ENCODE measurements around the gene DLG1.
"Not testable (repeated sequence)": the region's sequence is repeated elsewhere in the genome, so short reads cannot be mapped to it uniquely, and the experiment has no call there.

Gene DLG1

GRCh38 chr3:197242784-197243432 lies 55.5 kb downstream of the DLG1 start:
- DNase-seq = no peak

GRCh38 chr3:197241173-197241572 lies 57.2 kb downstream of the DLG1 start:
- DNase-seq = no peak

GRCh38 chr3:197239857-197240256 lies 58.6 kb downstream of the DLG1 start:
- no peak for DNase-seq

GRCh38 chr3:197238842-197239241 lies 59.6 kb downstream of the DLG1 start:
- no peak for DNase-seq

GRCh38 chr3:197237897-197238296 lies 60.5 kb downstream of the DLG1 start:
- DNase-seq = no peak

GRCh38 chr3:197236362-197236761 lies 62.0 kb downstream of the DLG1 start:
- DNase-seq = no peak

- DNase-seq = no peak
These were observed 63.2 kb downstream of the DLG1 start for GRCh38 chr3:197234947-197235914.

GRCh38 chr3:197231321-197231720 lies 67.1 kb downstream of the DLG1 start:
- DNase-seq = no peak

- DNase-seq = no peak
These were observed 68.6 kb downstream of the DLG1 start for GRCh38 chr3:197229836-197230235.

GRCh38 chr3:197229178-197229577 lies 69.2 kb downstream of the DLG1 start:
- no peak for DNase-seq

GRCh38 chr3:197227780-197228574 lies 70.4 kb downstream of the DLG1 start:
- no peak for DNase-seq

- no peak for DNase-seq
These were observed 72.2 kb downstream of the DLG1 start for GRCh38 chr3:197226179-197226578.

GRCh38 chr3:197225579-197225978 lies 72.8 kb downstream of the DLG1 start:
- no peak for DNase-seq

- DNase-seq = no peak
These were observed 74.4 kb downstream of the DLG1 start for GRCh38 chr3:197224034-197224444.

- no peak for DNase-seq
These were observed 75.5 kb downstream of the DLG1 start for GRCh38 chr3:197222937-197223370.

- no peak for DNase-seq
These were observed 78.8 kb downstream of the DLG1 start for GRCh38 chr3:197219619-197220018.

GRCh38 chr3:197218210-197218609 lies 80.2 kb downstream of the DLG1 start:
- DNase-seq = no peak

- no peak for DNase-seq
These were observed 81.5 kb downstream of the DLG1 start for GRCh38 chr3:197216914-197217313.

GRCh38 chr3:197216169-197216860 lies 82.1 kb downstream of the DLG1 start:
- DNase-seq = no peak

GRCh38 chr3:197212290-197212689 lies 86.1 kb downstream of the DLG1 start:
- no peak for DNase-seq

GRCh38 chr3:197211698-197212097 lies 86.7 kb downstream of the DLG1 start:
- DNase-seq = not testable (repeated sequence)
